Karpas-422 (cell line): ENCODE results near the gene SAMSN1. TPM values are rescaled to one million over a fixed set of nuclear protein-coding genes. Genes with fewer than 3 reads are reported as not detected.

Experiments
- DNase-seq: peaks from one replicate; pipeline ENCODE4 v3.0.0-alpha.2; 2015
- H2AFZ ChIP-seq: fragments of 200-600 bp; sonication (generic); 2 replicates; pipeline ENCODE4 v1.6.1; 2014; ENCODE audit warnings: antibody characterized with exemption, low read length, mixed read lengths
- H3K27ac ChIP-seq: fragments of 200-600 bp; sonication (generic); 2 replicates; pipeline ENCODE4 v1.5.1; 2014; ENCODE audit warnings: mild to moderate bottlenecking, low read length, moderate library complexity
- H3K27me3 ChIP-seq: fragments of 200-600 bp; sonication (generic); 2 replicates; pipeline ENCODE4 v1.6.1; 2014; ENCODE audit warnings: low read length, mixed read lengths
- H3K36me3 ChIP-seq: fragments of 200-600 bp; sonication (generic); 2 replicates; pipeline ENCODE4 v1.6.1; 2014; ENCODE audit warnings: low read length, mixed read lengths; ENCODE audit not compliant: insufficient read depth
- H3K4me1 ChIP-seq: fragments of 200-600 bp; sonication (generic); 2 replicates; pipeline ENCODE4 v1.6.1; 2014; ENCODE audit warnings: mild to moderate bottlenecking, low read length, mixed read lengths
- H3K4me2 ChIP-seq: fragments of 200-600 bp; sonication (generic); 2 replicates; pipeline ENCODE4 v1.6.1; 2014; ENCODE audit warnings: low read length, low read depth, mild to moderate bottlenecking; ENCODE audit not compliant: poor library complexity, severe bottlenecking
- H3K4me3 ChIP-seq: fragments of 200-600 bp; sonication (generic); 2 replicates; pipeline ENCODE4 v1.5.1; 2014; ENCODE audit warnings: mild to moderate bottlenecking, antibody characterized with exemption, low read length, mixed read lengths
- H3K79me2 ChIP-seq: fragments of 200-600 bp; sonication (generic); 2 replicates; pipeline ENCODE4 v1.6.1; 2014; ENCODE audit warnings: mild to moderate bottlenecking, low read length, mixed read lengths
- H3K9ac ChIP-seq: fragments of 200-600 bp; sonication (generic); 2 replicates; pipeline ENCODE4 v1.6.0; 2014; ENCODE audit warnings: low read length
- H3K9me2 ChIP-seq: fragments of 200-600 bp; sonication (generic), shearing (Covaris generic); replicated peaks from 2 replicates; pipeline ENCODE4 v1.6.0; 2014; ENCODE audit warnings: mild to moderate bottlenecking, low read length, moderate library complexity; ENCODE audit not compliant: insufficient read depth
- H3K9me3 ChIP-seq: fragments of 300-700, 200-600 bp; sonication (generic); 2 replicates; pipeline ENCODE4 v1.6.1; 2014; ENCODE audit warnings: low read length, mixed read lengths
- H4K20me1 ChIP-seq: fragments of 200-600 bp; sonication (generic); 2 replicates; pipeline ENCODE4 v1.6.1; 2014; ENCODE audit warnings: mild to moderate bottlenecking, antibody characterized with exemption, low read length, low read depth; ENCODE audit not compliant: insufficient read depth
- total RNA-seq: library from RNA; depleted of rRNA; stranded (reverse); fragments of >200 nt; shearing (Covaris generic); gene quantifications from 2 replicates; pipeline ENCODE4 v1.2.3, GENCODE V29; 2014; ENCODE audit warnings: low replicate concordance; rRNA removed

The SAMSN1 gene
- total RNA-seq, result not detected in 2 replicates

DNA sequence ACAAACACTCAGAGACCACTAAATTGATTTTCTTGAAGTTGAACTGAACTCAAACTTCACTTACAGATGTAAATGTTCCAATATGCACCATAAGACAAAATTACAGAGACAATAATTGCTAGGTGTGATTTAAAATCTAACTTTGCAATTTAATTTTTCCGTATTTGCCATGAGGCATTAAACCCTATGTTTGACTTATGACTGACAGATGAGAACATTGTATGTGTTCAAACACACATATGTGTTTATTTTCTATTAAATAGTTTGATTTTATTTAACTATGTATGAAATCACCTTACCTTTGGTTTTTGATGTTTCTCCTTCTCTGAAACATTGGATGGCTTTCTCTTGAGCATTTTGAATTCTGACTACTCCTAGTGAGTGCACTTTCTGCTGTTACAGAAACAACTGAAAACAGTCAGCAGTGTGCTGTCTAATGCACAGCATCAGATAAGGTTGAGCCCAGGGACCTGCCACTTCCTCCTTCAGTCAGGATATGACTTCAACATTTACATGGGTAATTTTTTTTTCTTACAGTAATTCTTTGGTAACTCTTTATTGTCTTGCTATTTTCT lies at the start of gene SAMSN1:
TSS of gene SAMSN1 (minus strand) at position 410 of the 575 bp plus-strand sequence. CDS start at position 356, 54 bp downstream.
- H3K27me3 ChIP-seq, result no peaks in the 10 kb centered on the region
- H3K9me2 ChIP-seq, result no peaks in the 10 kb centered on the region
- no peak within 1 kb of the TSS for H3K4me2 ChIP-seq
- no peak within 1 kb of the TSS for H3K4me3 ChIP-seq
- H3K27ac ChIP-seq, result no peak within 1 kb of the TSS
- H3K9me3 ChIP-seq, result peaks cover 7% of the 10 kb centered on the region; the same call in 1 of the 2 replicates
- no peaks in the 10 kb centered on the region for H3K4me1 ChIP-seq
- H3K79me2 ChIP-seq, result no peaks in the 10 kb centered on the region
- no peaks in the 10 kb centered on the region for H4K20me1 ChIP-seq
- no peaks in the 10 kb centered on the region for H3K36me3 ChIP-seq
- H3K9ac ChIP-seq, result no peak within 1 kb of the TSS
- no peak for DNase-seq
- H2AFZ ChIP-seq, result no peak within 1 kb of the TSS

DNA sequence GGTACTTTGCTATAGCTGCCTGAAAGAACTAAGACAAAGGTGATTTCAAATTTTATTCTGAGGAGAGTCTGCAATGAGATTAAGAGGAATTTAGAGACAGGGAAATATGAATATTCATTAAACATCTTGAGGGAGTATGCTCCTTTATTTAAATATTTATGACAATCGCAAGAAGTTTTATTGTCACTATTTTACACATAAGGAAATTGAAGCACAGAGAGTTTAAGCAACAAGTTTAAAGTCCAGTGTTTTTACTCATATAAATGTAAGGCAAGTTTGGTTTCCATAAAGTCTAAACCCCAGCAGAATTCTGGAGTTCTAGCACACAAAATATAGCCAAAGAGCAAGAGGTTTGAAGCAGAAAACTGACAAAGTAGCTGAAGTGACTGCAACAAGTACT lies 49.3 kb upstream of the SAMSN1 start:
- no peaks in the 10 kb centered on the region for H3K9me2 ChIP-seq

DNA sequence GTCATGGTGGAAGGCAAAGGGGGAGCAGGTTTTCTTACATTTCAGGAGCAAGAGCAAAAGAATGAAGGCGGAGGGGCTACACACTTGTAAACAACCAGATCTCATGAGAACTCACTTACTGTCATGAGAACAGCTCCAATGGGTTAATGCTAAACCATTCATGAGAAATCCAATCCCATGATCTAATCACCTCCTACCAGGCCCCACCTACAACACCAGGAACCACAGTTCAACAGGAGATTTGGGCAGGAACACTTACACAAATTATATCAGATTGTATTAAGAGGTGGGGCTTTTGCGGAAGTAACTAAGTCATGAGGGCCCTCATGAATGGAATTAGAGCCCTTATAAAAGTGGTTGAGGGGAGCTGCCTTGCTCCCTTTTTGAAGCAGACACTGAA lies 48.9 kb upstream of the SAMSN1 start:
- Histone ChIP-seq H3K4me1 (no peaks in the 10 kb centered on the region), H3K9me2 (no peaks in the 10 kb centered on the region), H3K27me3 (no peaks in the 10 kb centered on the region), H3K4me3 (no peak overlapping the region), H3K27ac (no peak overlapping the region), H3K79me2 (no peaks in the 10 kb centered on the region), H2AFZ (no peak overlapping the region), H3K9me3 (no peaks in the 10 kb centered on the region), H3K4me2 (no peak overlapping the region), H4K20me1 (no peaks in the 10 kb centered on the region), H3K36me3 (no peaks in the 10 kb centered on the region), H3K9ac (no peak overlapping the region)
- DNase-seq, result no peak

More for the DNA sequence above, 49.3 kb upstream of the SAMSN1 start:
- DNase-seq, result no peak
- Histone ChIP-seq H3K79me2 (no peaks in the 10 kb centered on the region), H3K27me3 (no peaks in the 10 kb centered on the region), H2AFZ (no peak overlapping the region), H3K27ac (no peak overlapping the region), H4K20me1 (no peaks in the 10 kb centered on the region), H3K4me2 (no peak overlapping the region), H3K9me3 (no peaks in the 10 kb centered on the region), H3K4me1 (no peaks in the 10 kb centered on the region), H3K9ac (no peak overlapping the region), H3K4me3 (no peak overlapping the region), H3K36me3 (no peaks in the 10 kb centered on the region)

DNA sequence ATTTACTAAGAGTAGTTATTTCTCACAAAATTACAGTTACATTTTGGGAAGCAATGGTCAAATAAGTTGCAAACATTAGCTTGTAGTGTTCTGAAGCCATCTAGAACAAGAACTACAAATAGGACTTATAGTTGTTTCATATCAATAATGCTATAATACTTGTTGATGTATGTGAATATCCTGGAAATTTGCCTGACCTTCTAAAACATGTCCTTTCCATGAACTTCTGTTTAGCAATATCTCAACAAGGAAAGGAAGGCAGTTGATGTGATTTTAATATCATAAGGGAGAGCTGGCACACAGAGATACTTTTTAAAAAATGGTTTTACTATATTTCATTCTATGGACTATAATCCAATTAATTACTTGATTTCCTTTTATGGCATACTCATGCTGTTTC lies 47.1 kb upstream of the SAMSN1 start:
- H3K36me3 ChIP-seq, result no peaks in the 10 kb centered on the region
- no peaks in the 10 kb centered on the region for H3K27me3 ChIP-seq
- H3K4me1 ChIP-seq, result no peaks in the 10 kb centered on the region
- H3K4me3 ChIP-seq, result no peak overlapping the region
- no peaks in the 10 kb centered on the region; the same call in 1 of the 2 replicates for H3K9me2 ChIP-seq
- no peaks in the 10 kb centered on the region for H4K20me1 ChIP-seq
- no peak overlapping the region for H3K9ac ChIP-seq
- H2AFZ ChIP-seq, result no peak overlapping the region
- DNase-seq, result no peak
- no peak overlapping the region for H3K4me2 ChIP-seq
- no peak overlapping the region for H3K27ac ChIP-seq
- H3K79me2 ChIP-seq, result no peaks in the 10 kb centered on the region
- no peaks in the 10 kb centered on the region; the same call in 1 of the 2 replicates for H3K9me3 ChIP-seq

DNA sequence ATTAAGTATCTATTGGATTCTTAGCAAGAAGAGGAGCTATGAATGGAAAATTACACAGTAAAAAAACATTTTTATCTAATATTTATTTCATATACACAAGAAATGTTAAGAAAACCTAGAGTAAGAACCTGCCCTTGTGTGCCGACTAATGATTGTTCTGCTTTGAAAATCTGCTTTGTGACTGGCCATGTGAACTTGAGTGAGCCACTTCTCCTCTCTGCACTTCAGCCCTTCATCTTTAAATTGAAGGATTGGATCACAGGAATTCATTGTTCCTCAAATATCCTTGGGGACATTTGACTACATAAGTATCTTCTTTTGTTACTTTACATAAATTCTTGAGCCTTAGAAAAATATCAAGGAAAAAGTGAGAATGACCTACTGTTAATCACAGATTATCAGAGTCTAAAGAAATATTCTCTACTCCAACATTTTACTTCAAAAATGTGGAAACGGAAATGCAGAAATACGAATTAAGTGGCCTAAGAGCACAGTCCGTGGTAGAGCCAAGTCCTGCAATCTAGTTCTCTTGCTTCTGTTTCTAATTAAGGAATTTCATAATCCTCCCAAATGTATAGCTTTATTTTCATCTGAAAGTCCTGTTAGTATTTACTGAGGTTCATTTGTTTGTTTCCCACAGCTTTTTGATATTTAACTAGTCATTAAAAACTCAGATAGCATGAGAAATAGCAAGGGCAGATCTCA lies 46.3 kb upstream of the SAMSN1 start:
- no peak for DNase-seq
- H3K9ac ChIP-seq, result no peak overlapping the region
- no peak overlapping the region for H3K4me2 ChIP-seq
- no peaks in the 10 kb centered on the region; the same call in 1 of the 2 replicates for H3K9me3 ChIP-seq
- no peaks in the 10 kb centered on the region for H3K36me3 ChIP-seq
- no peaks in the 10 kb centered on the region for H4K20me1 ChIP-seq
- H3K4me3 ChIP-seq, result no peak overlapping the region
- no peaks in the 10 kb centered on the region for H3K27me3 ChIP-seq
- no peaks in the 10 kb centered on the region for H3K4me1 ChIP-seq
- no peaks in the 10 kb centered on the region; the same call in 1 of the 2 replicates for H3K9me2 ChIP-seq
- H3K27ac ChIP-seq, result no peak overlapping the region
- no peaks in the 10 kb centered on the region for H3K79me2 ChIP-seq
- H2AFZ ChIP-seq, result no peak overlapping the region

DNA sequence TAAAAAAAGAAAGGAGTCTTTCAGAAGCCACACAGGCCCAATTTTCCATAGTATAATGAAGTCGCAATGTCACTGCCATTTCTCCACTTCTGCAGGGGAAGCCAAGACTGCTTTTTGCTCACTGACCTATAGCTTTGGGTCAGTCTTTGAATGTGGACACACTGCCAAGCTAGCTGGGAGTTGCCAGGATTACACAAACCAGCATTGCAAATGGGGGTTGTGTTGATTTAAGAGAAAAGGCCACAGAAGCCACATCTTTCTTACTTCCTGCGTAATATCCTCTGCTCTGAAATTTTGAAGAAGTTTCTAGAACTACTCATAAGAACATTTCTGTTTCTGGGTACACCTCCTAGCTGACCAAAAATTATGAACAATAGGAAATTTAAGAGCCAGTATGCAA lies 45.8 kb upstream of the SAMSN1 start:
- Histone ChIP-seq H4K20me1 (no peaks in the 10 kb centered on the region), H3K27me3 (no peaks in the 10 kb centered on the region), H3K4me3 (no peak overlapping the region), H2AFZ (no peak overlapping the region), H3K27ac (no peak overlapping the region), H3K79me2 (no peaks in the 10 kb centered on the region), H3K4me1 (no peaks in the 10 kb centered on the region), H3K4me2 (no peak overlapping the region), H3K9ac (no peak overlapping the region), H3K9me2 (no peaks in the 10 kb centered on the region; the same call in 1 of the 2 replicates), H3K36me3 (no peaks in the 10 kb centered on the region), H3K9me3 (no peaks in the 10 kb centered on the region; the same call in 1 of the 2 replicates)
- no peak for DNase-seq

DNA sequence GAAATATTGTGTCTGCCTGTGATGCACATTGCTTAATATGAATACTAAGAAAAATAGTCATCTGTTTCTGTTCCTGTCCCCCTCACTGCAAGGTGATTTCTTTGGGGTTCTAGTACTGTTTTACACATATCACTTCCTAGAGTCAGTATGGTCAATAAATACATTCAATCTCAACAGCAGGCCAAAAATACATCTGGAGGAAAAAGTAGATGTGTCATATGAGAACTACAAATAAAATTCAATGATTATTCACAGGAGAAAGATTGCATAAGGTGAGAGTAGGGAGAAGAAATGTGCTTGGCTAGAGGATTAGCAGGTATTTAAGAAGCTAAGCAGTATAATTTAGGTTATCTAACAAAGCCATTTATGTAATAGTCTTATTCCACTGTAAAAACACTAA lies 45.3 kb upstream of the SAMSN1 start:
- Histone ChIP-seq H3K9me3 (no peaks in the 10 kb centered on the region; the same call in 1 of the 2 replicates), H3K36me3 (no peaks in the 10 kb centered on the region), H3K9ac (no peak overlapping the region), H4K20me1 (no peaks in the 10 kb centered on the region), H3K4me2 (no peak overlapping the region), H3K27me3 (no peaks in the 10 kb centered on the region), H3K4me3 (no peak overlapping the region), H3K27ac (no peak overlapping the region), H2AFZ (no peak overlapping the region), H3K4me1 (no peaks in the 10 kb centered on the region), H3K9me2 (no peaks in the 10 kb centered on the region; the same call in 1 of the 2 replicates), H3K79me2 (no peaks in the 10 kb centered on the region)
- no peak for DNase-seq

DNA sequence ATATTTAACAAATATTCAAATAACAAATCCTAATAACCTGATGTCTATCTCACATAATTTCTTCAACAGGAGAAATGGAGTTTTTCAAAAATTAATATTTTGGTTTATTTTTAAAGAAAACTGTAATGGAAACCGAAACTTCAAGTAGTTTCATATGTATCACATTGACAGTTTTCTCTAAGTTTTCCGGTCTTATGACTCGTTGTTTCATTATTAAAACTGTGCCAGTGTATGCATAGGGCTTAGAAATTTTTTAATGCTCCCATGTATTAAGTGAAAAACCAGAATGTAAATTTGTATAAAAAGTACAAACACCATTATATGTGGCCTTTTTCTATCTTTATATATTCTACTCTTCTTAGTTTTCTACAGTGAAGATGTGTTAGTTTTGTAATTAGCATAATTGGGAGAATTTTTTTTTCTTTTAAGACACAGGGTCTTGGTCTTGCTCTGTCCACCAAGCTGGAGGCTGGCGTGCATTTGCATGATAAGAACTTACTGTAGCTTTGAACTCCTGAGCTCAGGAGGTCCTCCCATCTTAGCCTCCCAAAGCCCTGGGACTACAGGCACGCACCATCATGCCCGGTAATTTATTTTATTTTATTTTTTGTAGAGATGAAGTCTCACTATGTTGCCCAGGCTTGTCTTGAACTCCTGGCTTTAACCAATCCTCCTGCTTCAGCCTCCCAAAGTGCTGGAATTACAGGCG lies 43.9 kb upstream of the SAMSN1 start:
- Histone ChIP-seq H4K20me1 (no peaks in the 10 kb centered on the region), H3K9ac (no peak overlapping the region), H3K4me3 (no peak overlapping the region), H3K36me3 (no peaks in the 10 kb centered on the region), H3K79me2 (no peaks in the 10 kb centered on the region), H3K9me3 (no peaks in the 10 kb centered on the region; the same call in 1 of the 2 replicates), H3K27ac (no peak overlapping the region), H3K27me3 (no peaks in the 10 kb centered on the region), H2AFZ (no peak overlapping the region), H3K4me2 (no peak overlapping the region), H3K9me2 (no peaks in the 10 kb centered on the region; the same call in 1 of the 2 replicates), H3K4me1 (no peaks in the 10 kb centered on the region)
- DNase-seq, result no peak
